Cardiac fibroblast (primary cell): ENCODE results near the gene SRGAP3.

Experiments used
- DNase-seq, 2 donors: peaks; one replicate each; pipeline versions ENCODE4 v3.0.0 to v3.0.0-alpha.2; 2010; ENCODE audit warnings: low read depth in 2 of 2
- H3K4me3 ChIP-seq, 2 donors: replicated peaks in 1 of 2; 1 replicate in 1 of 2; 2 replicates in 1 of 2; pipeline ENCODE4 v1.5.1; 2011; ENCODE audit warnings: low read depth in 2 of 2, low read length in 2 of 2, mild to moderate bottlenecking in 2 of 2, moderate library complexity in 1 of 2
- CTCF ChIP-seq: IDR thresholded peaks from one replicate; pipeline ENCODE4 v1.5.1; 2011; ENCODE audit warnings: low read depth, mild to moderate bottlenecking, low read length, inconsistent platforms

The SRGAP3 gene

GRCh38 chr3:9205345-9206143 is 43.9 kb downstream of the SRGAP3 start:
- no peak for TF ChIP-seq CTCF
- no peak overlapping the region for H3K4me3 ChIP-seq
- no peak for DNase-seq

GRCh38 chr3:9204253-9204992 is 45.0 kb downstream of the SRGAP3 start:
- DNase-seq, result no peak
- TF ChIP-seq CTCF, result no peak
- H3K4me3 ChIP-seq, result no peak overlapping the region

GRCh38 chr3:9203317-9203716 is 46.1 kb downstream of the SRGAP3 start:
- DNase-seq, result no peak
- no peak for TF ChIP-seq CTCF
- H3K4me3 ChIP-seq, result no peak overlapping the region

- DNase-seq, result no peak
- no peak for TF ChIP-seq CTCF
- H3K4me3 ChIP-seq, result no peak overlapping the region
These were observed 46.9 kb downstream of the SRGAP3 start for GRCh38 chr3:9202546-9202945.

GRCh38 chr3:9201955-9202354 is 47.5 kb downstream of the SRGAP3 start:
- no peak for DNase-seq
- no peak for TF ChIP-seq CTCF

GRCh38 chr3:9201266-9201665 is 48.2 kb downstream of the SRGAP3 start:
- no peak overlapping the region for H3K4me3 ChIP-seq
- TF ChIP-seq CTCF, result no peak
- DNase-seq, result no peak

More at GRCh38 chr3:9201955-9202354, 47.5 kb downstream of the SRGAP3 start:
- no peak overlapping the region for H3K4me3 ChIP-seq
